ENCODE measurements around the gene TMEM253. TPM values are rescaled to one million over a fixed set of nuclear protein-coding genes. Genes with fewer than 3 reads are reported as not detected.

Gene TMEM253
- polyA plus RNA-seq, 3 donors, result 0.05 TPM; not detected in 2

DNA sequence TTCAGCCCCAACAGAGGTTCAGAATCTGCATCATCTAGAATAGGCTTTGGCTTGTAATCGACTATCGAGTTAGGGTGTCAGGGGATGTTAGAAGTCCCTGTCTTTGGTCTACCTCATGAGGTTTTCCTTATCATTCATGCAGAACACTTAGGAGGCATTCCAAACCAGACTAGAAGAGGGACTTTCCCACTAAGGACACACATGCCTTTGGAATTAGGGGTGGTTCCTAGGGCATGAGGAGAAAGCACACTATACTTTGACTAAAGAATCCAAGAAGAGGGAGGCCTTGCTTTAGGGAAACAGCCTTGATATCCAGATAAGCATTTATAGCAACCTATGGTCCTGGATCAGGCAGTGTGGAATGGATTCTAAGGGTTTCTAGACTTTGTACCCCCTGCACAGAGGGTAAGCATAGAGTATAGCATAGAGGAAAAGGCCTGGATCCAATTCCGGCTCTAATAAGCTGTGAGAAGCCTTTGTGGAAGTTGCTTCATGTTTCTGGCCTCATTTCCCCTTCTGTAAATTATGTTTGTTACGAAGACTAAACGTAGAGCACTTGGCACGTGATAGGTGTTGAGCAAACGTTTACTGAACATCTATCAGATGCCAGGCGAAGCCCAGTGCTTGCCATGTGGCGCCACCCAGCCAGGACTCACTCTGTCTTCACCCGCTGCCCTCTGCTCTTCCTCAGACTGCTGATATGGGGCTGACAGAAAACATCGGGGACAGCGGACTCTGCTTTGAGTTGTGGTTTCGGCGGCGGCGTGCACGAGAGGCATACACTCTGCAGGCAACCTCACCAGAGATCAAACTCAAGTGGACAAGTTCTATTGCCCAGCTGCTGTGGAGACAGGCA is 15.6 kb upstream of the TMEM253 start:
- Histone ChIP-seq H3K9ac (ENCODE audit: insufficient read depth, low read length, poor library complexity, severe bottlenecking) (peak overlapping the region; percentile 28), H3K9me3 (replicated peaks in 1 of 2; ENCODE audit: control insufficient read depth in 1 of 2, insufficient read depth in 1 of 2, low read length in 2 of 2) (no peaks in the 10 kb centered on the region), H3K27ac (ENCODE audit: low read depth in 1 of 2, low read length in 2 of 2) (peak overlapping the region; percentile 87 to 94), H4K20me1 (ENCODE audit: insufficient read depth, low read length) (peaks cover 6% of the 10 kb centered on the region), H3K36me3 (replicated peaks in 1 of 2; ENCODE audit: control insufficient read depth in 1 of 2, insufficient read depth in 2 of 2, low read length in 2 of 2) (peaks cover 62 to 89% of the 10 kb centered on the region in 2 donors), H3K27me3 (ENCODE audit: control insufficient read depth in 2 of 2, insufficient read depth in 2 of 2, low read length in 2 of 2) (no peaks in the 10 kb centered on the region), H3K4me1 (ENCODE audit: control insufficient read depth in 1 of 2, insufficient read depth in 2 of 2, low read length in 2 of 2) (peaks cover 42 to 48% of the 10 kb centered on the region in 2 donors), H3K4me2 (replicated peaks; ENCODE audit: extremely low read depth, low read length, poor library complexity, severe bottlenecking) (no peak overlapping the region), H3K4me3 (replicated peaks in 1 of 3; ENCODE audit: low read depth in 2 of 3, low read length in 3 of 3) (no peak overlapping the region), H2AFZ (ENCODE audit: insufficient read depth, low read depth, low read length, poor library complexity, severe bottlenecking) (peak overlapping the region; percentile 2), H3K79me2 (ENCODE audit: insufficient read depth, low read length) (peaks cover 5% of the 10 kb centered on the region)
- Mint-ChIP-seq H3K4me1 (peaks cover 44% of the 10 kb centered on the region), H3K27me3 (ENCODE audit: low read depth in 3 of 3) (peaks cover 1 to 4% (median 3%) of the 10 kb centered on the region in 3 donors), H3K4me3 (peak overlapping the region; percentile 24 to 39), H3K9me3 (peaks cover 0 to 3% (median 2%) of the 10 kb centered on the region in 7 donors), H3K27ac (peak overlapping the region; percentile 94 to 99 (median 98)), H3K36me3 (peaks cover 58 to 92% of the 10 kb centered on the region in 2 donors)
- intact Hi-C loops (cut with micrococcal nuclease), result no loop called here
- TF ChIP-seq, protein P1, sequence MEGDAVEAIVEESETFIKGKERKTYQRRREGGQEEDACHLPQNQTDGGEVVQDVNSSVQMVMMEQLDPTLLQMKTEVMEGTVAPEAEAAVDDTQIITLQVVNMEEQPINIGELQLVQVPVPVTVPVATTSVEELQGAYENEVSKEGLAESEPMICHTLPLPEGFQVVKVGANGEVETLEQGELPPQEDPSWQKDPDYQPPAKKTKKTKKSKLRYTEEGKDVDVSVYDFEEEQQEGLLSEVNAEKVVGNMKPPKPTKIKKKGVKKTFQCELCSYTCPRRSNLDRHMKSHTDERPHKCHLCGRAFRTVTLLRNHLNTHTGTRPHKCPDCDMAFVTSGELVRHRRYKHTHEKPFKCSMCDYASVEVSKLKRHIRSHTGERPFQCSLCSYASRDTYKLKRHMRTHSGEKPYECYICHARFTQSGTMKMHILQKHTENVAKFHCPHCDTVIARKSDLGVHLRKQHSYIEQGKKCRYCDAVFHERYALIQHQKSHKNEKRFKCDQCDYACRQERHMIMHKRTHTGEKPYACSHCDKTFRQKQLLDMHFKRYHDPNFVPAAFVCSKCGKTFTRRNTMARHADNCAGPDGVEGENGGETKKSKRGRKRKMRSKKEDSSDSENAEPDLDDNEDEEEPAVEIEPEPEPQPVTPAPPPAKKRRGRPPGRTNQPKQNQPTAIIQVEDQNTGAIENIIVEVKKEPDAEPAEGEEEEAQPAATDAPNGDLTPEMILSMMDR (IDR thresholded peaks at IDR 0.05), result no peak
- WGBS (ENCODE audit: insufficient coverage), result 43% methylated on average over 13 of the region's 17 CpGs
- peak; percentile 87 to 98 (median 95) for DNase-seq

DNA sequence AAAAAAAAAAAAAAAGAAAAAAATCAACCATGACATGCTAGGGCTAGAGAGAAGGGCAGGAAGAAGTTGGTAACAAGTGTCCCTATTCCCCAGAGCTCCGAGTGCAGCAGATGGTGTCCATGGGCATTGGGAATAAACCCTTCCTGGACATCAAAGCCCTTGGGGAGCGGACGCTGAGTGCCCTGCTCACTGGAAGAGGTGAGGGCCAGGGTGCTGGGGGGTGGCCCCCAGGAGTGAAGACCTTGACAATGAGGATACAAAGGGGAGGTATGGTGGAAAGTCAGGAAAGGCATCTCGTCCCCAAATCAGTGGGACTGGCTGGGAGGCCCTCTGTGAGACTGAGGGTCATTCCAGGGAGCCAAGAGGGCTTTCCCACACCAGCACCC is 14.0 kb upstream of the TMEM253 start:
- H3K27me3 ChIP-seq (ENCODE audit: control insufficient read depth in 2 of 2, insufficient read depth in 2 of 2, low read length in 2 of 2), result no peaks in the 10 kb centered on the region
- H3K4me2 ChIP-seq (replicated peaks; ENCODE audit: extremely low read depth, low read length, poor library complexity, severe bottlenecking), result peak overlapping the region; percentile 7
- H4K20me1 ChIP-seq (ENCODE audit: insufficient read depth, low read length), result peaks cover 6% of the 10 kb centered on the region
- peaks cover 1 to 4% (median 3%) of the 10 kb centered on the region in 3 donors for H3K27me3 Mint-ChIP-seq (ENCODE audit: low read depth in 3 of 3)
- peak overlapping the region; percentile 94 to 99 (median 98) for H3K27ac Mint-ChIP-seq
- 90% methylated on average over 3 of the region's 4 CpGs for WGBS (ENCODE audit: insufficient coverage)
- H3K36me3 ChIP-seq (replicated peaks in 1 of 2; ENCODE audit: control insufficient read depth in 1 of 2, insufficient read depth in 2 of 2, low read length in 2 of 2), result peaks cover 45 to 86% of the 10 kb centered on the region in 2 donors
- peaks cover 42 to 48% of the 10 kb centered on the region in 2 donors for H3K4me1 ChIP-seq (ENCODE audit: control insufficient read depth in 1 of 2, insufficient read depth in 2 of 2, low read length in 2 of 2)
- intact Hi-C loops (cut with micrococcal nuclease), result loop anchor here (2.0 kb wide), 2 partner anchors 16 to 18 kb away; partner anchors contain the start of gene ARHGEF40 (in 1 of the 2)
- no peak overlapping the region for H2AFZ ChIP-seq (ENCODE audit: insufficient read depth, low read depth, low read length, poor library complexity, severe bottlenecking)
- TF ChIP-seq, protein P1 (IDR thresholded peaks at IDR 0.05), result no peak
- H3K9ac ChIP-seq (ENCODE audit: insufficient read depth, low read length, poor library complexity, severe bottlenecking), result peak overlapping the region; percentile 58
- H3K4me1 Mint-ChIP-seq, result peaks cover 44% of the 10 kb centered on the region
- H3K4me3 ChIP-seq (replicated peaks in 1 of 3; ENCODE audit: low read depth in 2 of 3, low read length in 3 of 3), result no peak overlapping the region
- peaks cover 5% of the 10 kb centered on the region for H3K79me2 ChIP-seq (ENCODE audit: insufficient read depth, low read length)
- peak overlapping the region in 1 of 2 donors; percentile 28 for H3K4me3 Mint-ChIP-seq
- no peak for DNase-seq
- H3K9me3 Mint-ChIP-seq, result peaks cover 0 to 4% (median 2%) of the 10 kb centered on the region in 7 donors
- peak overlapping the region; percentile 83 to 94 for H3K27ac ChIP-seq (ENCODE audit: low read depth in 1 of 2, low read length in 2 of 2)
- peaks cover 57 to 86% of the 10 kb centered on the region in 2 donors for H3K36me3 Mint-ChIP-seq
- no peaks in the 10 kb centered on the region for H3K9me3 ChIP-seq (replicated peaks in 1 of 2; ENCODE audit: control insufficient read depth in 1 of 2, insufficient read depth in 1 of 2, low read length in 2 of 2)

All from CD14-positive monocyte (primary cell).